MG63 (cell line): ENCODE results near the gene ZSWIM7. TPM values are rescaled to one million over a fixed set of nuclear protein-coding genes. Genes with fewer than 3 reads are reported as not detected.

Experiments used
- total RNA-seq: library from RNA; depleted of rRNA; stranded (reverse); fragments of >200 nt; shearing (Covaris generic); gene quantifications from 2 replicates; pipeline ENCODE4 v1.2.3, GENCODE V29; 2014; ENCODE audit warnings: low replicate concordance; rRNA removed

The ZSWIM7 gene
- total RNA-seq, 1 experiment from 2014 or later, result 11.5 TPM

Other genes with a start within 250 kb of the ZSWIM7 start
- 16.0 and 24.5 TPM in 2 replicates for gene ADORA2B, start 54.6 kb downstream of the ZSWIM7 start, total RNA-seq
- 7.1 and 9.2 TPM in 2 replicates for gene TTC19, start 120 bp upstream of the ZSWIM7 start, total RNA-seq
- gene NCOR1, start 215.8 kb upstream of the ZSWIM7 start, total RNA-seq, result 19.8 and 41.6 TPM in 2 replicates
- gene PIGL, start 217.5 kb upstream of the ZSWIM7 start, total RNA-seq, result 5.7 and 19.0 TPM in 2 replicates